ENCODE measurements around the gene OPN5.

Gene OPN5

DNA sequence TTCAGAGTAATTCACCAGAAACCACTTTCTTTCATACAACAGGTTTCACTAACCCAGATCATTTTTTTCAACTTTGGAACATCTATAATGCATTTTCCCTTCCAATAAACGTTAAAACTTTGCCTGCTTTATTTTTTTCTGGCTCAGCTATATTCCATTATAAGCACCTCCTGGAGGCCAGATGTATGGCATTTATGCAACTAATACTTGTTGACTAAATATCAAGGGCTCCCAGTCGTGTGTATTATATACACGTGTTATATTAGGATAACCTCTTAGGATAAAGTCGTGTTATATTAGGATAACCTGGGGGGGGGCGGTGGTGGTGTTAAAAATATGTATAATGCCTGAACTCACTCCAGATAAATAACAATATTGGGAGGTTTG lies 6.7 kb downstream of the OPN5 start:
- DNase-seq (ENCODE audit: low read depth in 2 of 2) = no peak

DNA sequence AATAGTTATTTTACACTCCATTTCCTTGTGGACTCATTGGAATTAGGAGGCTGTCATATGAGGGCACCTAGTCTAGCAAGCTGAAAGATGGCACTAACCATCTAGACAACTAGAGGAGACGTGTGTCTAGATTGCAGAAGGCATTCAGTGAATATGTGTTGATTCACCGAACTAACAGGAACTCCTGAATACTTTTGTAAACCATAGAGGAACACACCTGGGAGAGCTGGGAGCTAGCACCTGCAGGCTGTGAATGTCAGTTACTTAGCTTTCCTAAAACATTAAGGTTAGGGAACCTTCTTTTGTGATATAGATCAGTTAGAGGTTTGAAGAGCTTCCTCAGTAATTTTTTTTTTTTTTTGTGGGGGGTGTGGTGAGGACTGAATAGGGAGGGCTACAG lies 7.7 kb downstream of the OPN5 start:
- DNase-seq (ENCODE audit: low read depth in 2 of 2) = no peak

DNA sequence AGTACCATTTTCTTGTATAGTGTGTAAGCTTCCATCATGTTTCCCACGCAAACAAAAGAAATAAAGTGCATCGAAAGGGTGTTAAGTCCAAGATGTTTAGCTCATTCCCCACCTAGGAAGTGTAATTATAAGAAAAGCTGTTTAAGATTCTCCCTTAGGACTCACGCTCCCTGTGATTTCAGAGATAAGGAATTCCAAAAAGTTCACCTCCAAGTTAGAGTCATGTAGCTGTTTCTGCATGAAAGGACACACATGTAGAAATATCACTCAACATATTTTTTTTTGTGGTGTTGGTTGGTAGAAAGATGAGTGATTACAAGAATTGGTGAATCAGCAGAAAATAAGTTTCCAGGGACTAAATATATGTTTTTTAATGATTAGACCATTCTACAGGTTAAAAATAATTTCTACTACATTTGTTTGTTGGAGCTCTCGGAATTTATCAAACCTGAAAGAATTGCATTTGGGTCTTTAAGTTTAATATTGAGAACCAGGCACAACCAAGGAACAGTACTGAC lies 10.4 kb downstream of the OPN5 start:
- DNase-seq (ENCODE audit: low read depth in 2 of 2) = no peak

DNA sequence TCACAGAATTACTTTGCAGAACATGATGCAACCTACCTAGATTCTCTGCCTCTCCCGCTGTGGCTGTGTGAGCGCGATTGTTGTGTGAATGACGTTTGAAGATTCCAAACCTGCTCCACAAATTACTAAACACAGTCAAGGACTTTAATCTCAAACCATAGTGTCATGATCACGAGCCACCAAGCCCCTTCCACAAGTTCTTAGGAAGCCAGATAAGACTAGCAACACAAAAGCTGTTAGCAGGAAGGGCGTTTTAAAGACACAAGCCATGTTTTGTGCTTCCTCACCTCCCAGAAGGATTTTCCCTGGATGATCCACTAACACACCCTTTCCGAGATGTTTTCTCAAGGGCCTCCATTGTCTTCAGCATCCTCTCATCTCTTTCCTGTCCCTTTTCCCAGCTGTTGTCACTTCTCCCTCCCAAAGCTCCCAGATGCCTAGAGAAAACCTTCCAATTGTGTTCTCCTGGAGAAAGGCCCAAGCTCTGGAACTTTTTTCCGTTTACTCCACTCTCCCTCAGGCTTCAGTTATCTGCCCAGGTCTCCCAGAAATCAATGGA lies 12.8 kb downstream of the OPN5 start:
- no peak for DNase-seq (ENCODE audit: low read depth in 2 of 2)

DNA sequence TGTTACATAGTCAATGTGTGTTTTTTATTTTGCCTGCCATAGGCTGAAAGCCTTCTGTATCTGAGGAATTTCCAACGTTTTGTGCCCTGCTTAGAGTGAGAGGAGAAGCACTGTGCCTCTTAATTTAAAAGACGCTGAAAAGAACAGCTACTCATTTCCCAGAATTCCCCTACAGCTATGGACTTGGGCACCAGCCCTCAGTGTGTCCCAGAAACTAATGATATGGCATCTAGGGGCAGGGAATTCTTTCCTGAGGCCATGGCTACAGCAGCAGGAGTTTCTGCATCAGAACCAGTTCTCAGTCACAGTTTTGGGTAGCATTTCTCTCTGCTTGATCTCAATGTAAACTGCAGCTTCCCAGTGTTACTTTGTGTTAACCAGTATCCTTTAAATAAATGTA lies 20.2 kb downstream of the OPN5 start:
- no peak for DNase-seq (ENCODE audit: low read depth in 2 of 2)

DNA sequence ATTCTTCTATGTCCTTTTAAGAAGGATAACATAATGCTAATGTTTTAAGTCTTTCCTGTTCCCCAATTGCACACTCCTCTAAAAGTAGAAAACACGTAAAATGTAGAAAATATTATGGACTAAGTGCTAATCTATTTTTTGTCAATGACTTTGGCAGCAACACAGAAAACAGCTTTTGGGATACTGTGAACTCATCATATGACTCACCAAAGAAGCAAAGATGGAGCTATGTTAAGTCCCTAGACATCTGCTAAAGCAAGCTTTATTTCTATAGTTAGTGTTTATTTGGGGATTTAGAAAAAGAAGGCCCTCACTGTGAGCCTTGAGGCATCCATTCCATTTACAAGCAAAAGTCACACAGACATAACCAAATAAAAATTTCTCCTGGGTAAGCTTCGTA lies 23.0 kb downstream of the OPN5 start:
- DNase-seq (ENCODE audit: low read depth in 2 of 2) = no peak

DNA sequence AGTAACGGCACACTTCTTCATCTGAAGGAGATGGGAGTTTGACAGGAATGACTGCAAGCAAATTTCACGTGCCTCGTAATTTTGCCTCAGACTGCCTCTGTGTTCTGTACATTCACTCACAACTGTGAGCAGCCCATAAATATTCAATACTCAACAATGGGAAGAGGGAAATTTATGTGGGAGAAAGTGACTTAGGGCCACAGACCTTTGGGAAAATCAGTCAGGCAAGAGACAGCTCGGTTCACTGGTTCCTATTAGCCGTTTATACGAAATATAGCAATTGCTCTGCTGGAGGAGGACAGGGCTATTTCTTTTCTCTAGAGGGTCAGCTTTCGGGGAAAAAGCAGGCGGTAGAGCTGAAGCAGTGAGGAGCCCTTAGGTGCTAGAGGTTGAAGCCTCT lies 28.0 kb downstream of the OPN5 start:
- no peak for DNase-seq (ENCODE audit: low read depth in 2 of 2)

DNA sequence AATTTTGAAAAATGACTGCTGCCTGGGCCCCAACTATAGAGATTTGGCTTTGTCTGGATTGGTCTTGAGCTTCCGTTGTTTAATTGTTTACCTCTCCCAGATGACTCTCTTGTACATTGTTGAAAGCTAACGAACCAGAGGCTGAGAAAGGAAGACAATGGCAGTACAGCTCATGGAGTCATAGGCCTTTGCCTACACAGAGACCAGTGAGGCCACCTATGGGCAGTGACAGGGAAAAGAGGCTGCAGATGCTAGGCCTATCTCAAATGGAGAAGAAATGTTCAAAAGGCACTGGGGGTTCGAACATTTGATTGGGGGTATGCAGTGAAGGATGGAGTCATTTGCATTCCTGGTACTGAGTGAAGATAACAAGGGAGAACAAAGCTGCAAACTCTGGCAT lies 29.1 kb downstream of the OPN5 start:
- DNase-seq (ENCODE audit: low read depth in 2 of 2) = no peak

DNA sequence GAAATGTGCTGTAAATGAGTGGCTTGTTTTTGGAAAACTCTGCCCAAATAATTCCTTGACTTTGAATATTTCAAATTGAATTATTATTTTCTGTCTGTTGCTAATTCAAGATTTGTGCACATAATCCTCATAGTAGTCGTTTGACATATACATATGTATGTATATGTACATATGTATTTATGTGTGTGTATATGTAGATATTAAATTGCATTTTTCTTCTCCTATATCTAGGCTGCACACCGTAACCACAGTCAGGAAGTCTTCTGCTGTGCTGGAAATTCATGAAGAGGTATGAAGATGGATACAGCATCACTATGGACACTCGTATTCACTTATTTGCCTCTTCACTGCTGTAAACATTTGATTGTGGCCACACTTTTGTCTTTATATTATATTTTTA lies 29.6 kb downstream of the OPN5 start:
- DNase-seq (ENCODE audit: low read depth in 2 of 2) = no peak

DNA sequence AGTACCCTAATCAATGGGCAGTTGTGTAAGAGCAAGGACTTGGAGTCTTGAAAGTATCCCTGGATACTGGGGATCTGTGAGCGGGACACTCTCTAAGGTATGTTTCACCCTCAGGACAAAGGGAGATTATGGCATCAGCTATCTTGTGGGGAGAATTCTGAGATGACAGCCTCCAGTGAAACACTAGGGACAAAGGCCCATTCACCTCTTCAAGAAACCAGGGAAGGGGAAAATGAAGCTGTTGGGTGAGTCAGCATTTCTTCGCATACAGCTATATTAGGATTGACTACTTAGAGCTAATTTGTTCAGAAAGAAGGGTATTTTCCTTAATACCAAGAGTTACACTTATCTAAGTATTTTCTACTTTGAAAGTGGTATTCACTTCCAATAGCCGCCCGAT lies 35.9 kb downstream of the OPN5 start:
- no peak for DNase-seq (ENCODE audit: low read depth in 2 of 2)

DNA sequence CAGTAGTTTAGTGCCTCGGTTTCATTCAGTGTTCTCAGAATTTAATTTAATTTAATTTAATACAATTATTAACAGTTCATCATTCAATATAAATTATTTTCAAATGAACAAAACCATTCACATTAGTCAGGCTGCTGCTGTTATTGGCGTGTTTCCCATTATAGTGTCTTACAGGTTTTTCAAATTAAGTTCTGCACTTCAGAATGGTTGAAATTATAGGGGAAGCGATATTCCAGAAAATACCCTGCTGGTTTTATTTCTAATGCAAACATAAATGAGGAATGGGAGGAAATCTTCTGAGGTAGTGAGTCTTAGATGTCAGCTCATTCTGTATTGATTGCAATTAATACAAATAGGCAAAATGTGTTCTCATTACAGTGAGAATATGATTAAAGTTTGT lies 37.6 kb downstream of the OPN5 start:
- no peak for DNase-seq (ENCODE audit: low read depth in 2 of 2)

DNA sequence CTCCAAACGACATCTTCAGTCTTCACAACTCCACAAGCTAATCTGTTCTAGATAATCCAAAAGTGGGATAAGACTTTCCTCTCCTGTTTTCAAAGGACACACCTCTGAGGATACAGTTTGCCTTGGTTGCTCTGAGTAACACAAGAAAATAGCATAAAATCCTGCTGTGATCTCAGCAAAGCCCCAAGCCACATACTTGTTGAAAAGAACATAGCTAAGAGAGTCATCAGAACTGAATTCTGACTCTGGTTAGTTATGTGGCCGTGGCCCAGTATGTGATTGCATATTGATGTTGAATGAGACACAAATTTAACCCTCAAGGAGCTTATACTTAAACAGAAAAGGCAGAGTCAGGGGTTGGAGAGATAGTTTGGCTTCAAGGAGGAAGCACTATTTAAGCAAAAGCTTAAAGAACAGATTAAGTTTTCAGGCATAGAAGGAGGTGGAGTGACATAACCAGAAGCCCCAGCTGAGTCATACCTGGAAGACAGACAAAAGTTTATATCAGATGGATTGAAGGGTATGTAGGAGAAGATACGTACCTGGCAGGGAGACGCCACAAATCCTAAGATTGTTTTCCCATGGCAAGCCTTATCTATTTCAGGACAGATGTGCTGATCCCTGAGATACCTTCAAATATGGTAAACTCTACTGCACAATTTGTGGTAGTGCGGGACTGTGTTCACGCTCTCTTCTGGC lies 41.2 kb downstream of the OPN5 start:
- DNase-seq (ENCODE audit: low read depth in 2 of 2) = no peak

DNA sequence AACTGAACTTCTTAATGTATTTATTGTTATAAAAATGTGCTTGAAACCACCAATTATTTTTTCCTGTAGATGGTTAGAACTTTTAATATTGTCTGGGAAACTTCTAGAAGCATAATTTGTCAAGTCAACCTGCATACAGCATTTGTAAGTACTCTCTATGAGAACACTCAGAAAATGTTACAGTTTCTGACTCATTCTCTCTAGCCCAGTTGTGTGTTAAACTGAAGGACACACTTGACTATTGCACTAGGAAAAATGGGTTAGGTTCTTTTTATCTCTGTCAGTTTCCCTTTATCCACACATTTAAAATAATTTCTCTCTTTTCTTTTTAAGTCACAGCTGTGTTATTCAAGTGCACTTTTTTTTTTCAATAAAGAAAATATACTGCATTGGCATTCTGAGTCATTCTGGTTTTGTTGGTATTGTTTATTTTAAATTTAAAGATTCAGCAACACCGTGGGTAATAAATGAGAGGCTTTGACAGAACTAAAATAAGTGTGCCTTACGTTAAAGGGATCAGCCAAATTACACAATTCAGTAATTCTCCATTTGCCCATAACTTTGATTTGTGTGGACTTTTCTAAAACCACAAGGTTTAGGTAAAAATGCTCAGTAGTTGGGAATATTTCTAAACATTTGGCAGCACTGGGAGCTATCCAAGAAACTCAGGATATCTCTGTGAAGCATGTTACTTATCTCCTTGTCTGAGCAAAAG lies 50.7 kb downstream of the OPN5 start:
- no peak for DNase-seq (ENCODE audit: low read depth in 2 of 2)

DNA sequence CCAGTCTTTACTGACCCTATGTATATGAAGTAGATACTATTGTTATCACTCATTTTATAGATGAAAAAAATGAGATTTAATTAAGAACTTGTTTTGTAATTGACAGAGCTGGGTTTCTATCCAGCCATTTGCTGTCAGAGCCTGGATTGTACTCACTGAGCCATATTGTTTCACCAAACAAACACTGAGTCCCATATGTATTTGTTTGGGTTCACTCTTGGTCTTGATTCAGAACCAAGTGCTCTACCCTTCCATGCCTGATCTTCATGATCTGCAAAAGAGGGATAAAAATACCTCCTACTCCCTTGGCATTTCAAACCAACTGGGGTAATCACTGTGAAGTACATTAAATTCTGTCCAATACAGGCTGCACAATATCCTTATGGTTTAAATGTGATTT lies 52.4 kb downstream of the OPN5 start:
- DNase-seq (ENCODE audit: low read depth in 2 of 2) = no peak

DNA sequence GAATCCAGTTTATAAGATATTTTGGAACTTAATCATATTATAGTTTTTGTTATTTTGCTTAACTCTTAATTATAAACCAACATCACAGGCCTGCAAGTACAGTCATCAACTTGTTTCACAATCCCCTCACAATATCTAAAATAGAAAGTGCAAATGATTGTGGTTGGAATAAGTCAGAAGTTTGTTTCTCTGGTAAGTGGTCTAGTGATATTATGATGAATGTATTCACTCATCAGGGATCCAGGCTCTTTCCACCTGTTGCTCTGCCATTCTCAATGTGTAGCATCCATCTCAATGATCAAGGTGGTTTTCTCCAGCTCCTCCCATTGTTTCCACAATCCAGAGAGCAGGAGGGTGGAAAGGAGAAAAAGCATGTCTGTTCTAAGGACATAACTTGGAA lies 54.2 kb downstream of the OPN5 start:
- DNase-seq (ENCODE audit: low read depth in 2 of 2) = no peak

DNA sequence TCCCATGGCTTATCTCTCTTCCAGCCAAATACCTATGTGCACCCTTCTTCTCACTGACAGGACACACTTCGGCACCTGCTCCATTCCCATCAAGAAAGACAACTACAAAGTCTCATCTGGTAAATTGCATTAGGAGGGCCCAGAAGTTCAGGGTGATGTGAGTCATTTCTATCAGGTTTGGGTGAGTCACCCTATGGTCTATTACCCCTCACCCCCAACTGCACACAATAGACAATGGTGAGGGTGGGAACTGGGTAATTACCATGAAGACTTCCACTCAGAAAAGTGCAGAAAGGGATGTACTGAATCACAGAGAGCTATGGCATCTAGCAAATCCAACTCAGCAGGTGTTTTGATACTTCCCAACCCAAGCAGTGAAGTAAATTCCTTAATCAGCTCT lies 54.8 kb downstream of the OPN5 start:
- DNase-seq (ENCODE audit: low read depth in 2 of 2) = no peak

DNA sequence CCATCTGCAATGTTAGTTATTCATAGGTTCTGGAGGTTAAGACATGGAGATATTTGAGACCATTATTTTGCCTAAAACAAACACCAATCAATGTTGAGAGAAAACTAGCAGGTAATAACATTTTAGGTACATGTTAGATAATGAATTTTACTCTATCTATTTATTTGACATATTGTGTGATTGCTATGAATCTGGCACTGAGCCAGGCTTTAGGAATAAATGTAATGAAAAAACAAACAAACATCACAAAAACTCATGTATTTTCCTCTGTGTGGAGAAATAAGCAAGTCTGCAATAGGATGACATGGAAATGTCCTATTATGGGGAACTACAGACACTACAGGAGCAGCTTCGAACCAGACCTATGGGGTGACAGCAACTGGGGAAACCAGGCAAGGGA lies 57.8 kb downstream of the OPN5 start:
- DNase-seq (ENCODE audit: low read depth in 2 of 2) = no peak

DNA sequence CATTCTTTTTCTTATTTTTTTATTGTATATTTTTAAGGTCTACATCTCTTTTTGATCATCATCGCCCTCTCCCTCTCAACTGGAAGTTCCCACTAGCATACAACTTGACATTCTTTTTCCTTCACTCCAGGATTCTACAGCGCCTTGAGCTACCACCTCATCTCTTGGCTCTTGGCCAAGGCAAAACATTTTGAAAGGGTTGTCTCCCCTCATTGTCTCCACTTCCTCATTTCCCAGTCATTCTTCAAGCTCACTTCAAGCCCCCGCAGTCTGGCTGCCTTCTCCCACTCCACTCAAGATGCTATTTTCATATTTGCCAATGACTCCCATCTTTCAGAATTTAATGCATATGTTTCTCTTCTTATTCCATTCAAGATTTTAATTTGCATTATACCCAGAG lies 63.0 kb downstream of the OPN5 start:
- no peak for DNase-seq (ENCODE audit: low read depth in 2 of 2)

DNA sequence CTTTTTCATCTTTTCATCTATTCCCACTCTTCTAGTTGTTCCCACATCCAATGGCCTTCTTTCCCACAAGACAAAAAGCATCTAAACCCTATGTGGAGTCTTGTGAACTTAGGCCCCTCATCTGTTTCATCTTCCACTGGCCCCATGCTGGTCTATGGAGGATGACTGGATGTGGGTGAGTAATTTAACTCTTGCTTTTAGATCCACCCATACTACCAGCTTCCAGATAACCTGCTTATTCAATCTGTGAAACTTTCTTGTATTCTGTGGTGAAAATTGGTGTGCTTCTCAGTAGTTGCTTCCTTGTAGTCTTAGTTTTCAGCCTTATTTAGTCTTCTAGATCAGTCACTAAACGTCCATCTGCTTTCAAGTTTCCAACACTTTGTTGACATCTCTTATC lies 64.9 kb downstream of the OPN5 start:
- DNase-seq (ENCODE audit: low read depth in 2 of 2) = no peak

DNA sequence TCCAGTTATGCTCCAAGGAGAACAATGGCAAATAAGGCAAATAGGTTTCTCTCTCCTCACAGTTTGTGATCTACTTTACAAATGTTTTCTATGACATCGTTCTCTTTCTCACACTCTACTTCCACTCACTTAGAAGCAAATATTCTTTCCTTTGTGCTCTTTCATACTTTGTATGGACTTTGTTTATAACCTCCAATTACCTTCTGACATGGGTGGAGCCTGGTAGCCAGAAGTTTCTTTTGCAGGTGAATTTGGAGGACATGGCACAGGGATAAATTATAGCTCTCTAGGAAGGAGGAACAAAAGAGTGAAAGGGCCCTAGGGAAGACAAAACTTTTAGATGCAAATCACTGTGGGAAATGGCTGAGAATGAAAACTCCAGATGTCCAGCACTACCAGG lies 69.3 kb downstream of the OPN5 start:
- DNase-seq (ENCODE audit: low read depth in 2 of 2) = no peak

DNA sequence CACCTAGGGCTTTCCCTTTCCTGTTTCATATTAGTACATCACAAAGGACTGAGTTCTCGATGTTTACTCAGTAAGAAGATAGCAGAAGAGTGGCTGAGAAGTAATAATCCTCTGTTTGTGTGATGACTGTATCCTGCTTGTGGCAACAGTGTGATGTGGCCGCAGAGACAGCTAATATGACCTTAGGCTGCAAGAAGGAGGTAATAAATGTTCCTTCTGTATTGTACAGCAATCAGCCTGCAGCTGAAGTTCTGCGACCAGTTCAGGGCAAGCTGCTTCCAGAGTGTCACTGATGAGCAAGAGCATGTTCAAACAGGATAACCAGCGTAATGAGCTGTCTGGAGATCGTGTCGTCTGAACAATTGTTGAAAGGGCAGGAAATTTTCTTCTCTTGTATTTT lies 70.9 kb downstream of the OPN5 start:
- no peak for DNase-seq (ENCODE audit: low read depth in 2 of 2)

DNA sequence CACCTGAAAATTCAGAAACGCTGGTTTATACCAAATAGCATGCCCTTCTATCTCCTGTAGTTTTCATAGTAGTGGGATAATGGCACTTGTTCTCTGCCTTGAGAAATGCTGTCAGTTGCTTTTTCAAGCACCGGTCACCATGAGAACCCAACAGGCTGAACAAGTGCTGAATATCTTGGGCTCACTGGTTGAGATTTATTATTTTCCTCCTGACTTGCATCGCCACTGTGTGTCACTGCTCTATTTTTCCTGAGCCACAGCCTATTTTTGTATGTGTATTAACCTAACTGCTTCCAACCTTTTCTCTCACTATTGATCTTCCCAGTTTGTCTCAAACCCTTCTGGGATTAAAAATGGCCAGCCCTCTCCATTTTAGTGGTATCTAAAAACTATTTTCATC lies 71.9 kb downstream of the OPN5 start:
- no peak for DNase-seq (ENCODE audit: low read depth in 2 of 2)

DNA sequence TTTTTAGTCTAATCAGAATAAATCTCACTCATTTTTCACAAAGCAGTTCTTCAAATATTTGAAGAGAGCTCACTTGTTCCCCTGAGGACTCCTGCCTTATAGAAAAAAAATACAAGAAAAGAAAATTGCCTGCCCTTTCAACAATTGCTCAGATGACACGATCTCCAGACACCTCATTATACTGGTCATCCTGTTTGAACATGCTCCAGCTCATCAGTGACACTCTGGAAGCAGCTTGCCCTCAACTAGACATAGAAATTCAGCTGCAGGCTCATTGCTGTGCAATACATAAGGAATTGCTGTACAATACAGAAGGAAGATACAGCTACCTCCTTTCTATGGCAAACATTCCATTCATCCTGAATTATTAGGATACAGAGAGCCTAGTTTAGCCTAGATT lies 73.1 kb downstream of the OPN5 start:
- no peak for DNase-seq (ENCODE audit: low read depth in 2 of 2)
